HepG2 (cell line): ENCODE data around the gene KRT1.

Source experiments
- CTCF ChIP-seq: sonication (generic); formaldehyde crosslinking; IDR thresholded peaks from 2 replicates; pipeline ENCODE4 v1.5.0; 2020; ENCODE audit warnings: mild to moderate bottlenecking, missing genetic modification reagents, moderate library complexity
- HOXD1 ChIP-seq: sonication (generic); formaldehyde crosslinking; IDR thresholded peaks from 2 replicates; pipeline ENCODE4 v1.5.0; 2020; ENCODE audit warnings: missing genetic modification reagents
- KLF9 ChIP-seq: IDR thresholded peaks from 2 replicates; pipeline ENCODE4 v1.6.1; 2016; ENCODE audit warnings: low read depth
- MLX ChIP-seq: IDR thresholded peaks from 2 replicates; pipeline ENCODE4 v1.6.1; 2016
- RAD21 ChIP-seq: fragments of 450-650 bp; formaldehyde crosslinking; IDR thresholded peaks from 2 replicates; pipeline ENCODE4 v1.5.0; 2020; ENCODE audit warnings: mild to moderate bottlenecking
- ZBTB8A ChIP-seq: sonication (generic); formaldehyde crosslinking; IDR thresholded peaks from 2 replicates; pipeline ENCODE4 v1.4.0; 2020; ENCODE audit warnings: mild to moderate bottlenecking, low read depth, missing genetic modification reagents, borderline replicate concordance
- ZFP1 ChIP-seq: IDR thresholded peaks from 2 replicates; pipeline ENCODE4 v1.6.1; 2016

- no peak for TF ChIP-seq MLX (CRISPR knock-in tag)
- TF ChIP-seq CTCF (CRISPR knock-in tag) = no peak
- TF ChIP-seq ZFP1 (CRISPR knock-in tag) = no peak
- TF ChIP-seq ZBTB8A (CRISPR knock-in tag) = no peak
- no peak for TF ChIP-seq KLF9 (CRISPR knock-in tag)
- TF ChIP-seq RAD21 = no peak
- TF ChIP-seq HOXD1 = no peak
These were observed 9.7 kb upstream of the KRT1 start for GRCh38 chr12:52689936-52690335.
